ENCODE measurements around the gene L3HYPDH.

L3HYPDH gene
- 6.1 to 27.2 (median 21.8) reads per million in 3 experiments for total RNA-seq

GRCh38 chr14:59483819-59484638 lies at the start of gene L3HYPDH, which contains the start of gene JKAMP:
L3HYPDH (minus strand) TSS chr14:59484408; CDS start chr14:59484316, 92 bp downstream.
JKAMP (plus strand) TSS chr14:59484517; CDS start chr14:59484590, 73 bp downstream.
- DNase-seq, result peak; percentile 94

GRCh38 chr14:59532419-59532818 lies 48.2 kb upstream of the L3HYPDH start:
- no peak for DNase-seq

- DNase-seq, result no peak
Measured at GRCh38 chr14:59530349-59530748, 46.1 kb upstream of the L3HYPDH start.

- no peak for DNase-seq
Measured at GRCh38 chr14:59529189-59529588, 45.0 kb upstream of the L3HYPDH start.

GRCh38 chr14:59520224-59520623 lies 36.0 kb upstream of the L3HYPDH start:
- DNase-seq, result no peak

GRCh38 chr14:59511916-59512575 lies 27.8 kb upstream of the L3HYPDH start:
- no peak for DNase-seq

- DNase-seq, result no peak
Measured at GRCh38 chr14:59510966-59511365, 26.8 kb upstream of the L3HYPDH start.

- no peak for DNase-seq
Measured at GRCh38 chr14:59510001-59510400, 25.8 kb upstream of the L3HYPDH start.

- DNase-seq, result no peak
Measured at GRCh38 chr14:59509101-59509500, 24.9 kb upstream of the L3HYPDH start.

GRCh38 chr14:59507752-59508103 lies 23.5 kb upstream of the L3HYPDH start:
- DNase-seq, result no peak

- DNase-seq, result peak; percentile 25
Measured at GRCh38 chr14:59507063-59507751, 23.0 kb upstream of the L3HYPDH start.

- no peak for DNase-seq
Measured at GRCh38 chr14:59503256-59503655, 19.0 kb upstream of the L3HYPDH start.

GRCh38 chr14:59500732-59501131 lies 16.5 kb upstream of the L3HYPDH start:
- DNase-seq, result no peak

GRCh38 chr14:59492384-59492783 lies 8.2 kb upstream of the L3HYPDH start:
- no peak for DNase-seq

GRCh38 chr14:59490756-59491155 lies 6.5 kb upstream of the L3HYPDH start:
- no peak for DNase-seq

- DNase-seq, result no peak
Measured at GRCh38 chr14:59484639-59485175, 499 bp upstream of the L3HYPDH start.

- DNase-seq, result no peak
Measured at GRCh38 chr14:59483363-59483762, 845 bp downstream of the L3HYPDH start.

- no peak for DNase-seq
Measured at GRCh38 chr14:59482541-59483331, 1.5 kb downstream of the L3HYPDH start.

- no peak for DNase-seq
Measured at GRCh38 chr14:59481871-59482540, 2.2 kb downstream of the L3HYPDH start.

- no peak for DNase-seq
Measured at GRCh38 chr14:59481407-59481806, 2.8 kb downstream of the L3HYPDH start.

- no peak for DNase-seq
Measured at GRCh38 chr14:59480166-59480565, 4.0 kb downstream of the L3HYPDH start.

GRCh38 chr14:59478540-59478939 lies 5.7 kb downstream of the L3HYPDH start:
- no peak for DNase-seq
